ENCODE results near the gene RUBCN. TPM values are rescaled to one million over a fixed set of nuclear protein-coding genes. Genes with fewer than 3 reads are reported as not detected.

Gene RUBCN
- total and polyA plus RNA-seq, 12 donors: 9.7 to 51.4 (median 33.6) TPM

DNA sequence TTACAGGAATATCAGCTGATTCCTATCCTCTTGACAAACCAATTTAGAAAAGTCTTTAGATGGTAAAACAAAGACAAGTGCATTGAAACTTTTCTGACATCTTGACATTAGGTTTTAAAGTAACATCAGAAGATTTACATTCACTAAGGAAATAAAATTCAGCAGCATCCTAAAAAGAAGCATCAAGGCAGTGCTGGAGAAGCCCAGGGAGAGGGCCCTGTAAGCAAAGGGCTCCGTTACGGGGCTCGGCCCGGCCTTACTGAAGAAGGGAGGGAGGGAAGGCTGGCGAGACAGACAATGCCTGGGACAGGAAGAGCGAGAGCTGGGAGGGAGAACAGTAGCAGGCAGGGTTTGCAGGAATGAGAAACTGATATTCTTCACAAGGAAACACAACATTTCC, 39.3 kb downstream of the RUBCN start:
- ATAC-seq (no peak), DNase-seq (no peak)
- intact Hi-C loops (cut with DNase I): no loop called here
- Histone ChIP-seq H3K36me3 (peaks cover 0 to 100% (median 64%) of the 10 kb centered on the region in 9 donors), H3K27ac (no peak overlapping the region), H3K4me1 (peaks cover 0 to 6% (median 0%) of the 10 kb centered on the region in 9 donors), H3K4me3 (no peak overlapping the region), H3K27me3 (no peaks in the 10 kb centered on the region), H3K9me3 (peaks cover 0 to 5% (median 0%) of the 10 kb centered on the region in 11 donors)
- 96 to 98% methylated on average over 6 of the region's 6 CpGs for WGBS, 2 donors
- TF ChIP-seq, protein P1, sequence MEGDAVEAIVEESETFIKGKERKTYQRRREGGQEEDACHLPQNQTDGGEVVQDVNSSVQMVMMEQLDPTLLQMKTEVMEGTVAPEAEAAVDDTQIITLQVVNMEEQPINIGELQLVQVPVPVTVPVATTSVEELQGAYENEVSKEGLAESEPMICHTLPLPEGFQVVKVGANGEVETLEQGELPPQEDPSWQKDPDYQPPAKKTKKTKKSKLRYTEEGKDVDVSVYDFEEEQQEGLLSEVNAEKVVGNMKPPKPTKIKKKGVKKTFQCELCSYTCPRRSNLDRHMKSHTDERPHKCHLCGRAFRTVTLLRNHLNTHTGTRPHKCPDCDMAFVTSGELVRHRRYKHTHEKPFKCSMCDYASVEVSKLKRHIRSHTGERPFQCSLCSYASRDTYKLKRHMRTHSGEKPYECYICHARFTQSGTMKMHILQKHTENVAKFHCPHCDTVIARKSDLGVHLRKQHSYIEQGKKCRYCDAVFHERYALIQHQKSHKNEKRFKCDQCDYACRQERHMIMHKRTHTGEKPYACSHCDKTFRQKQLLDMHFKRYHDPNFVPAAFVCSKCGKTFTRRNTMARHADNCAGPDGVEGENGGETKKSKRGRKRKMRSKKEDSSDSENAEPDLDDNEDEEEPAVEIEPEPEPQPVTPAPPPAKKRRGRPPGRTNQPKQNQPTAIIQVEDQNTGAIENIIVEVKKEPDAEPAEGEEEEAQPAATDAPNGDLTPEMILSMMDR (IDR thresholded peaks at IDR 0.05): no peak

DNA sequence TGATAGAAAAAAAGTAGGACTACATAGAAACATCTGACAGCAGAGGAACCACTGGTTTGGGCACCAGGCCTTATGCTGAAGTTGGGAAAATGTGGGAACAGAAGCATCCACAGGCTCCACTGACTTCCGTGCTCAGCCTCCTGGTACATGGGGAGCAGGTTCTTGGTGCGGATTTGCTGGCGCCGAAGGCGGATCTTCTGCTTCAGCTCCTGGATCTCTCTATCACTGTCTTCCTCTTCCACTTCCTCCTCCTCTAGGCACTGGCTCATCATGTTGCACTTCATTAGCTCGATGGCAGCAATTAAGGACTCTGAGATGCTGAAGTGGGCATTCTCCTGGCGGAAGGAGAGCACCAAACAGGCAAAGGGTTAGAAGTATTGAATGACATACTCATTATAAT, 42.5 kb downstream of the RUBCN start:
- 95 to 97% methylated on average over 7 of the region's 7 CpGs for WGBS, 2 donors
- intact Hi-C loops (cut with DNase I): no loop called here
- H3K4me1 ChIP-seq: peaks cover 0 to 10% (median 0%) of the 10 kb centered on the region in 9 donors

DNA sequence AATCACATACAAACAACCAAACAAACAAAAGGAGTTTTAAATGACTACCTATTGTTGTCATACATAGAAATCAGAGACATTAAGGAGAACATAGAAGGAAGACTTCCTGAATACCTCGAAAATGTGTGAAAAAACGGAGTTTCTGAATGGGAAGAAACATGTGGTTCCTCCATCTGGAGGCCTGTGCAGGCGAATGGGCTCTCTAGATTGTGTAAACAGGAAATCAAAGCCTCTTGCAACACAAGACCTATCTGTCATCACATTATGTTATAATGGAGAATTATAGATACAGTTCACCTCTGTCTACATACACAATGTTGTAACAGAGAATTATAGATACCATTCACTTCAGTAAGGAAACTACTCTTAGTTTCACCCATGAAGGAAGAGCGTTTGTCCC, 44.1 kb downstream of the RUBCN start:
- no peak overlapping the region for H3K4me3 ChIP-seq
- WGBS, 2 donors: 63 to 69% methylated on average over 4 of the region's 4 CpGs
- DNase-seq (no peak), ATAC-seq (no peak)
- H3K36me3 ChIP-seq: peaks cover 0 to 100% (median 59%) of the 10 kb centered on the region in 9 donors
- TF ChIP-seq, protein P1 (IDR thresholded peaks at IDR 0.05): no peak
- H3K27ac ChIP-seq: no peak overlapping the region
- H3K4me1 ChIP-seq: peaks cover 0 to 10% (median 0%) of the 10 kb centered on the region in 9 donors
- H3K9me3 ChIP-seq: peaks cover 0 to 4% (median 0%) of the 10 kb centered on the region in 11 donors
- intact Hi-C loops (cut with DNase I): no loop called here
- H3K27me3 ChIP-seq: no peaks in the 10 kb centered on the region

More for the DNA sequence above, 42.5 kb downstream of the RUBCN start:
- no peaks in the 10 kb centered on the region for H3K27me3 ChIP-seq
- DNase-seq: no peak
- H3K9me3 ChIP-seq: peaks cover 0 to 5% (median 0%) of the 10 kb centered on the region in 11 donors
- no peak for ATAC-seq
- no peak overlapping the region for H3K4me3 ChIP-seq
- TF ChIP-seq, protein P1 (IDR thresholded peaks at IDR 0.05): no peak
- H3K27ac ChIP-seq: no peak overlapping the region
- peaks cover 0 to 99% (median 61%) of the 10 kb centered on the region in 9 donors for H3K36me3 ChIP-seq

DNA sequence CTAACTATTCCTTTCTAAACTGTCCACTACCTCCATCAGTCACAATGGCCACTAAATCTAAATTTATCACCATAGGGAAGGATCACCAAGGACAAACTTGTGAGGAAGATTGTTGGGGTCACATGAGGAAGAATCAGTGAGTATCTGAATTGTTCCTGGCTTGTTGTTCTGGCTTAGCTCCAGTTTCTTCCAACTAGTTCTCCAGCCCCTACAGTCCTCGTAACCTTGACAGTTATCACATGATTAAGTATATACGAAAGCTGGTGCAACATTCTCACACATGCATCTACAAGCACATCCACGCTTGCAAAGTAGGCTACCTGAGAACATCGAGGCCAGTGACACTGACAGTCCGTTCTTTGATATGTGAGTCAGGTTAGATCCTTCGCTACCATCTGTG, 46.0 kb downstream of the RUBCN start:
- intact Hi-C loops (cut with DNase I): no loop called here
- TF ChIP-seq, protein P1 (IDR thresholded peaks at IDR 0.05): no peak
- 61 to 76% methylated on average over 6 of the region's 6 CpGs for WGBS, 2 donors
- Histone ChIP-seq H3K4me3 (no peak overlapping the region), H3K36me3 (peaks cover 0 to 100% (median 57%) of the 10 kb centered on the region in 9 donors), H3K27ac (peak overlapping the region in 2 of 10 donors; percentile 1 to 24), H3K9me3 (no peaks in the 10 kb centered on the region), H3K27me3 (no peaks in the 10 kb centered on the region), H3K4me1 (peaks cover 0 to 10% (median 0%) of the 10 kb centered on the region in 9 donors)
- ATAC-seq: peak in 4 of 8 donors; percentile 46 to 77 (median 48)
- no peak for DNase-seq
